IMR-90 (cell line): ENCODE results near the gene NAE1. TPM values are rescaled to one million over a fixed set of nuclear protein-coding genes. Genes with fewer than 3 reads are reported as not detected.

Experiments used
- ATAC-seq: fragments of 200-7000 bp; cut with Tn5 transposase; 2 replicates; pipeline ENCODE4 v1.9.1; 2020; ENCODE audit warnings: low read depth, mild to moderate bottlenecking, moderate library complexity
- BruUV-seq: library from RNA; stranded (reverse); fragments of 400-500 nt; replicated peaks from 2 replicates; lab custom pipeline; 2021; lab: Mats Ljungman, UMichigan
- CTCF ChIA-PET: fragments of 300-600 bp; formaldehyde crosslinking; extraction: SDS; loops from one replicate; lab custom pipeline; 2021; ENCODE audit warnings: antibody characterized with exemption; lab: Yijun Ruan, JAX
- POLR2A ChIA-PET: fragments of 300-600 bp; sonication (Branson Sonifier 250); formaldehyde crosslinking; loops from one replicate; lab custom pipeline; 2022; ENCODE audit warnings: antibody characterized with exemption; ENCODE audit not compliant: unreplicated experiment; lab: Charles Lee
- DNase-seq: peaks from one replicate; pipeline ENCODE4 v3.0.0; 2013
- H2AFZ ChIP-seq: replicated peaks from 2 replicates; pipeline ENCODE3; 2013; ENCODE audit warnings: low read length, mild to moderate bottlenecking; ENCODE audit not compliant: poor library complexity
- H2AK5ac ChIP-seq: 2 replicates; pipeline ENCODE4 v1.6.1; 2013; ENCODE audit warnings: low read depth, low read length, inconsistent platforms
- H2AK9ac ChIP-seq: replicated peaks from 2 replicates; pipeline ENCODE3; 2013; ENCODE audit warnings: mild to moderate bottlenecking, low read depth, low read length, moderate library complexity; ENCODE audit not compliant: poor library complexity
- H2BK120ac ChIP-seq: 2 replicates; pipeline ENCODE4 v1.6.1; 2013; ENCODE audit warnings: low read depth, low read length, inconsistent platforms
- H2BK15ac ChIP-seq: 3 replicates; pipeline ENCODE4 v1.6.1; 2013; ENCODE audit warnings: low read depth, low read length, inconsistent platforms
- H2BK20ac ChIP-seq: 2 replicates; pipeline ENCODE4 v1.6.1; 2013; ENCODE audit warnings: low read depth, mild to moderate bottlenecking, inconsistent platforms, low read length, moderate library complexity
- H2BK5ac ChIP-seq: 2 replicates; pipeline ENCODE4 v1.6.1; 2013; ENCODE audit warnings: mild to moderate bottlenecking, low read depth, low read length, inconsistent platforms; ENCODE audit not compliant: poor library complexity, severe bottlenecking
- H3K14ac ChIP-seq: replicated peaks from 2 replicates; pipeline ENCODE4 v1.6.1; 2013; ENCODE audit warnings: low read depth, low read length, inconsistent platforms
- H3K18ac ChIP-seq: 2 replicates; pipeline ENCODE4 v1.6.1; 2013; ENCODE audit warnings: low read depth, low read length, control low read depth
- H3K23ac ChIP-seq: 2 replicates; pipeline ENCODE4 v1.6.1; 2013; ENCODE audit warnings: low read depth, low read length, inconsistent platforms
- H3K27ac ChIP-seq: 2 replicates; pipeline ENCODE4 v1.5.1; 2013; ENCODE audit warnings: mild to moderate bottlenecking, control low read depth, low read length; ENCODE audit not compliant: insufficient read depth
- H3K27me3 ChIP-seq: 2 replicates; pipeline ENCODE4 v1.6.1; 2013; ENCODE audit warnings: low read length; ENCODE audit not compliant: control insufficient read depth, insufficient read depth
- H3K36me3 ChIP-seq: 2 replicates; pipeline ENCODE4 v1.6.1; 2013; ENCODE audit warnings: low read length, mixed read lengths; ENCODE audit not compliant: control insufficient read depth, insufficient read depth
- H3K4ac ChIP-seq: 2 replicates; pipeline ENCODE4 v1.6.1; 2013; ENCODE audit warnings: low read depth, low read length, inconsistent platforms
- H3K4me1 ChIP-seq: 2 replicates; pipeline ENCODE4 v1.6.1; 2013; ENCODE audit warnings: low read length, mixed read lengths; ENCODE audit not compliant: control insufficient read depth, insufficient read depth
- H3K4me2 ChIP-seq: 2 replicates; pipeline ENCODE4 v1.6.1; 2013; ENCODE audit warnings: low read depth, mild to moderate bottlenecking, control low read depth, low read length, moderate library complexity
- H3K4me3 ChIP-seq: 2 replicates; pipeline ENCODE4 v1.5.1; 2013; ENCODE audit warnings: low read depth, mild to moderate bottlenecking, control low read depth, low read length, moderate library complexity; ENCODE audit not compliant: insufficient read depth
- H3K56ac ChIP-seq: 2 replicates; pipeline ENCODE4 v1.6.1; 2013; ENCODE audit warnings: low read length, inconsistent platforms; ENCODE audit not compliant: insufficient read depth; ENCODE audit errors: extremely low read depth
- H3K79me1 ChIP-seq, 2 experiments: 2 replicates each; pipeline ENCODE4 v1.6.1; 2013; ENCODE audit warnings: low read length in 2 of 2, inconsistent platforms in 1 of 2, low read depth in 1 of 2
- H3K9ac ChIP-seq: 2 replicates; pipeline ENCODE4 v1.6.1; 2013; ENCODE audit warnings: low read depth, low read length, control low read depth
- H3K9me1 ChIP-seq: 2 replicates; pipeline ENCODE4 v1.6.1; 2013; ENCODE audit warnings: low read length, inconsistent platforms; ENCODE audit not compliant: insufficient read depth
- H3K9me3 ChIP-seq: 2 replicates; pipeline ENCODE4 v1.6.1; 2013; ENCODE audit warnings: low read length; ENCODE audit not compliant: control insufficient read depth, insufficient read depth
- H4K20me1 ChIP-seq: 2 replicates; pipeline ENCODE4 v1.6.1; 2013; ENCODE audit warnings: low read length, inconsistent platforms; ENCODE audit not compliant: insufficient read depth
- H4K5ac ChIP-seq: 2 replicates; pipeline ENCODE4 v1.6.1; 2013; ENCODE audit warnings: mild to moderate bottlenecking, low read depth, low read length, control low read depth
- H4K8ac ChIP-seq, 2 experiments: 2 replicates each; pipeline ENCODE4 v1.6.1; 2013; ENCODE audit warnings: low read depth in 2 of 2, low read length in 2 of 2, control low read depth in 1 of 2, inconsistent platforms in 1 of 2
- H4K91ac ChIP-seq: 2 replicates; pipeline ENCODE4 v1.6.1; 2013; ENCODE audit warnings: low read depth, low read length, inconsistent platforms; ENCODE audit not compliant: insufficient read depth
- BHLHE40 ChIP-seq: fragments of 150-350 bp; IDR thresholded peaks from 2 replicates; pipeline ENCODE4 v1.6.1; 2016; ENCODE audit warnings: mild to moderate bottlenecking, low read depth, low read length
- CEBPB ChIP-seq: IDR thresholded peaks from 2 replicates; pipeline ENCODE4 v1.6.1; 2012; ENCODE audit warnings: low read depth, low read length, improper control_type of control experiment
- CHD1 ChIP-seq: IDR thresholded peaks from 2 replicates; pipeline ENCODE4 v1.6.1; 2012; ENCODE audit warnings: low read depth, low read length, improper control_type of control experiment
- ELK1 ChIP-seq: fragments of 150-350 bp; IDR thresholded peaks from 2 replicates; pipeline ENCODE4 v1.6.1; 2016; ENCODE audit warnings: low read depth, mild to moderate bottlenecking, low read length, moderate library complexity, borderline replicate concordance
- MAFK ChIP-seq: IDR thresholded peaks from 2 replicates; pipeline ENCODE4 v1.6.1; 2012; ENCODE audit warnings: low read depth, low read length, improper control_type of control experiment
- MAZ ChIP-seq: IDR thresholded peaks from 2 replicates; pipeline ENCODE4 v1.6.1; 2012; ENCODE audit warnings: low read depth, mild to moderate bottlenecking, low read length, improper control_type of control experiment, moderate library complexity, borderline replicate concordance
- NFE2L2 ChIP-seq: fragments of 150-350 bp; IDR thresholded peaks from 2 replicates; pipeline ENCODE4 v1.6.1; 2016; ENCODE audit warnings: low read depth, mild to moderate bottlenecking, low read length
- POLR2A ChIP-seq: IDR thresholded peaks from 2 replicates; pipeline ENCODE4 v1.6.1; 2012; ENCODE audit warnings: mild to moderate bottlenecking, low read depth, low read length
- RAD21 ChIP-seq: IDR thresholded peaks from 2 replicates; pipeline ENCODE4 v1.6.1; 2012; ENCODE audit warnings: low read length, improper control_type of control experiment
- RFX5 ChIP-seq: IDR thresholded peaks from 2 replicates; pipeline ENCODE4 v1.8.0; 2012; ENCODE audit warnings: low read depth, mild to moderate bottlenecking, low read length, moderate library complexity
- SMC3 ChIP-seq: fragments of 150-350 bp; IDR thresholded peaks from 2 replicates; pipeline ENCODE4 v1.6.1; 2016; ENCODE audit warnings: low read depth, mild to moderate bottlenecking, antibody characterized with exemption, low read length, moderate library complexity
- USF2 ChIP-seq: fragments of 150-350 bp; IDR thresholded peaks from 2 replicates; pipeline ENCODE4 v1.6.1; 2017; ENCODE audit warnings: mild to moderate bottlenecking, antibody characterized with exemption, low read length, low read depth
- WGBS, 2 experiments: methylation state at CpG; one replicate each; pipeline versions ENCODE4 v1.1.5 to v1.1.7; 2013; ENCODE audit warnings: missing lambda C conversion rate in 2 of 2; ENCODE audit not compliant: insufficient read length in 1 of 2; ENCODE audit errors: extremely low coverage in 2 of 2; 5-methylcytosine and 5-hydroxymethylcytosine counted together
- dilution Hi-C: fragments of 300-500 bp; cut with HindIII; formaldehyde crosslinking; loops from one replicate; pipeline ENCODE4 v1.14.3; 2018; ENCODE audit warnings: low sequenced_read_pairs; ENCODE audit not compliant: unreplicated experiment
- in situ Hi-C: fragments of 300-500 bp; cut with MboI; formaldehyde crosslinking; loops from 3 replicates; pipeline ENCODE4 v1.14.3; 2019; ENCODE audit warnings: low sequenced_read_pairs, inconsistent platforms, mixed read lengths
- intact Hi-C: fragments of 100-400 bp; cut with micrococcal nuclease; formaldehyde crosslinking; loops from 2 replicates; pipeline ENCODE4 v1.10.0; 2022
- polyA plus RNA-seq, 3 experiments: library from polyadenylated mRNA; depleted of rRNA; stranded (reverse); fragments of >200 nt; gene quantifications; 2 replicates each; pipeline ENCODE4 v1.2.3, GENCODE V29; 2012; ENCODE audit warnings: low replicate concordance in 1 of 3
- total RNA-seq: library from RNA; depleted of rRNA; stranded (reverse); fragments of >200 nt; gene quantifications from 2 replicates; pipeline ENCODE4 v1.2.3, GENCODE V29; 2012
- TF ChIP-seq, protein P1 (sequence below): conservative IDR thresholded peaks from 2 replicates; pipeline ENCODE4 v1.5.1; 2012; ENCODE audit warnings: mild to moderate bottlenecking, low read depth, low read length, improper control_type of control experiment

Gene NAE1
- total and polyA plus RNA-seq, 2 of the 4 experiments (the other 2 are of a cell fraction) = 33.0 to 36.7 TPM

- TF ChIP-seq BHLHE40 = no peak
These were observed 13.7 kb upstream of the NAE1 start, which contains the start of gene CA7 (continued) for GRCh38 chr16:66844342-66845079.

DNA sequence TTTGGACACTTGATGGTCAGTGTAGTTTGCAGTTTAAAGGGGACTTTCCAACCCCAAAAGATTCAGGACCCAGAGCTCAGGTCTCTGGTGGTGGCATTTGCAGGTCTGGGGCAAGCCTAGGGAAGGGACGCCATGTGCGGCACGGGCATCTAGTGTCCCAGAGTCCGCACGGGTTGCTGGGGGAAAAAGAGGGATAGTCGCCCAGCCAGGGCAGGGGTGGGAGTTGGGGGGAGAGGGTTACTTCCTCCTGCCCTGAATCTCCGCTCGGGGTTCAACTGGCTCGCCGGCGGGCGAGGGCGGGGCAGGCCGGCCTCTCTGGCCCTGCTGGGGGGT is 13.2 kb upstream of the NAE1 start:
- Histone ChIP-seq H2AFZ (no peak overlapping the region), H4K8ac (no peak overlapping the region), H2BK5ac (no peak overlapping the region), H3K27me3 (peaks cover 77% of the 10 kb centered on the region), H2BK120ac (no peak overlapping the region), H3K79me1 (no peaks in the 10 kb centered on the region), H3K36me3 (no peaks in the 10 kb centered on the region), H3K23ac (no peak overlapping the region), H3K18ac (no peak overlapping the region), H3K14ac (no peak overlapping the region), H2AK9ac (no peak overlapping the region), H3K56ac (no peak overlapping the region), H2BK20ac (no peak overlapping the region), H3K9me3 (no peaks in the 10 kb centered on the region), H4K20me1 (no peaks in the 10 kb centered on the region), H2BK15ac (no peak overlapping the region), H3K9ac (no peak overlapping the region), H2AK5ac (no peak overlapping the region), H3K9me1 (0 out of 2 replicates have a peak, but pooled peaks cover 3% of the 10 kb centered on the region), H3K27ac (no peak overlapping the region), H3K4me1 (no peaks in the 10 kb centered on the region; the same call in 1 of the 2 replicates), H3K4me3 (no peak overlapping the region), H3K4ac (no peak overlapping the region), H4K5ac (no peak overlapping the region), H4K91ac (no peak overlapping the region), H3K4me2 (no peak overlapping the region)
- in situ Hi-C loops (no loop called here), intact Hi-C loops (no loop called here), dilution Hi-C loops (no loop called here)
- ATAC-seq (no peak), DNase-seq (no peak)
- TF ChIP-seq NFE2L2 (no peak), RAD21 (no peak), POLR2A (no peak), USF2 (no peak), CHD1 (no peak), ELK1 (no peak), CEBPB (no peak), SMC3 (no peak), BHLHE40 (no peak), RFX5 (no peak), MAFK (no peak), MAZ (no peak)
- TF ChIP-seq, protein P1, sequence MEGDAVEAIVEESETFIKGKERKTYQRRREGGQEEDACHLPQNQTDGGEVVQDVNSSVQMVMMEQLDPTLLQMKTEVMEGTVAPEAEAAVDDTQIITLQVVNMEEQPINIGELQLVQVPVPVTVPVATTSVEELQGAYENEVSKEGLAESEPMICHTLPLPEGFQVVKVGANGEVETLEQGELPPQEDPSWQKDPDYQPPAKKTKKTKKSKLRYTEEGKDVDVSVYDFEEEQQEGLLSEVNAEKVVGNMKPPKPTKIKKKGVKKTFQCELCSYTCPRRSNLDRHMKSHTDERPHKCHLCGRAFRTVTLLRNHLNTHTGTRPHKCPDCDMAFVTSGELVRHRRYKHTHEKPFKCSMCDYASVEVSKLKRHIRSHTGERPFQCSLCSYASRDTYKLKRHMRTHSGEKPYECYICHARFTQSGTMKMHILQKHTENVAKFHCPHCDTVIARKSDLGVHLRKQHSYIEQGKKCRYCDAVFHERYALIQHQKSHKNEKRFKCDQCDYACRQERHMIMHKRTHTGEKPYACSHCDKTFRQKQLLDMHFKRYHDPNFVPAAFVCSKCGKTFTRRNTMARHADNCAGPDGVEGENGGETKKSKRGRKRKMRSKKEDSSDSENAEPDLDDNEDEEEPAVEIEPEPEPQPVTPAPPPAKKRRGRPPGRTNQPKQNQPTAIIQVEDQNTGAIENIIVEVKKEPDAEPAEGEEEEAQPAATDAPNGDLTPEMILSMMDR = no peak
- ChIA-PET POLR2A (no interaction called here), CTCF (interaction anchor here (3.0 kb wide), 1 partner anchor 13 kb away, joined by 13 read pairs; the partner anchor contains the start of gene NAE1)
- BruUV-seq = no TSS peak
- no CpG with 5 or more reads among the region's 14 CpGs for WGBS, 2 experiments
